Upper lobe of left lung (tissue), 6 donors: ENCODE data around the gene PARD6B. TPM values are rescaled to one million over a fixed set of nuclear protein-coding genes. Genes with fewer than 3 reads are reported as not detected.
"Not testable (repeated sequence)": the region's sequence is repeated elsewhere in the genome, so short reads cannot be mapped to it uniquely, and the experiment has no call there.

Experiments
- ATAC-seq, 2 donors: fragments of 200-7000 bp; cut with Tn5 transposase; one replicate each; pipeline ENCODE4 v1.9.1; 2022; ENCODE audit warnings: mild to moderate bottlenecking in 2 of 2, moderate library complexity in 2 of 2; ENCODE audit not compliant: low FRiP score in 2 of 2
- DNase-seq, 2 donors: peaks; one replicate each; pipeline ENCODE4 v3.0.0-alpha.2; 2019 to 2020
- H3K27ac ChIP-seq, 4 donors: fragments of 200-600 bp; sonication (generic); one replicate each; pipeline ENCODE4 v1.5.1; 2016 to 2019
- H3K27me3 ChIP-seq, 4 donors: fragments of 200-600 bp; sonication (generic); one replicate each; pipeline ENCODE4 v1.5.1; 2017 to 2019
- H3K36me3 ChIP-seq, 4 donors: fragments of 200-600 bp; sonication (generic); one replicate each; pipeline ENCODE4 v1.5.1; 2016 to 2019
- H3K4me1 ChIP-seq, 4 donors: fragments of 200-600 bp; sonication (generic); one replicate each; pipeline ENCODE4 v1.5.1; 2018 to 2019
- H3K4me3 ChIP-seq, 4 donors: fragments of 200-600 bp; sonication (generic); one replicate each; pipeline ENCODE4 v1.5.1; 2017 to 2019; ENCODE audit warnings: mild to moderate bottlenecking in 2 of 4, moderate library complexity in 1 of 4
- H3K9me3 ChIP-seq, 4 donors: fragments of 200-600 bp; sonication (generic); one replicate each; pipeline ENCODE4 v1.5.1; 2018 to 2019
- CTCF ChIP-seq, 6 experiments: fragments of 450-650 bp in 4 of 6; fragments of 200-600 bp in 2 of 6; sonication (generic) in 2 of 6; IDR thresholded peaks; one replicate each; pipeline ENCODE4 v1.5.1; 2016 to 2019; ENCODE audit warnings: antibody characterized with exemption in 6 of 6
- EP300 ChIP-seq, 4 donors: sonication (generic); formaldehyde crosslinking; IDR thresholded peaks; one replicate each; pipeline ENCODE4 v1.5.1; 2017; ENCODE audit warnings: antibody characterized with exemption in 4 of 4, control low read depth in 2 of 4
- POLR2A ChIP-seq, 4 donors: fragments of 450-650 bp; IDR thresholded peaks; one replicate each; pipeline ENCODE4 v1.5.1; 2016 to 2017; ENCODE audit warnings: antibody characterized with exemption in 4 of 4, mild to moderate bottlenecking in 2 of 4
- POLR2AphosphoS5 ChIP-seq, 2 donors: sonication (generic); formaldehyde crosslinking; IDR thresholded peaks; one replicate each; pipeline ENCODE4 v1.5.1; 2017; ENCODE audit warnings: antibody characterized with exemption in 2 of 2
- WGBS, 2 donors: methylation state at CpG; one replicate each; pipeline ENCODE4 v1.1.5; 2017 to 2018; 5-methylcytosine and 5-hydroxymethylcytosine counted together
- total RNA-seq, 6 donors: library from RNA; depleted of rRNA in 4 of 6; stranded (reverse); fragments of >200 nt in 4 of 6; gene quantifications; one replicate each; pipeline versions ENCODE4 v1.1.0 to v1.2.1, GENCODE V29; 2016 to 2021
- donor health status: DM: no; HTN: no; CAD: no; lungs with moderate emphysema.
- donor health status: DM: no; HTN: yes; CAD: no; lungs with severe emphysema.

Gene PARD6B
- total RNA-seq, 6 donors from 2014 or later, result 7.3 to 56.4 (median 43.4) TPM

GRCh38 chr20:50771419-50772080 is 40.2 kb downstream of the PARD6B start:
- WGBS, 2 donors, result 83 to 89% methylated on average over 2 to 7 of the region's 8 CpGs
- H3K9me3 ChIP-seq, ATAC-seq, DNase-seq, H3K27ac ChIP-seq, H3K4me3 ChIP-seq, H3K36me3 ChIP-seq, H3K27me3 ChIP-seq: not testable (repeated sequence)
- peaks cover 0 to 11% (median 0%) of the 10 kb centered on the region in 4 donors for H3K4me1 ChIP-seq

GRCh38 chr20:50772420-50773185 is 41.2 kb downstream of the PARD6B start:
- no peak for DNase-seq

GRCh38 chr20:50774515-50774914 is 43.1 kb downstream of the PARD6B start:
- DNase-seq, result no peak
- H3K27ac ChIP-seq, result no peak overlapping the region
- no peak overlapping the region for H3K4me3 ChIP-seq

More at GRCh38 chr20:50772420-50773185, 41.2 kb downstream of the PARD6B start:
- H3K4me3 ChIP-seq, result no peak overlapping the region
- 70 to 76% methylated on average over 5 of the region's 5 CpGs for WGBS, 2 donors
- H3K4me1 ChIP-seq, result peaks cover 0 to 3% (median 0%) of the 10 kb centered on the region in 4 donors
- ATAC-seq, result no peak
- H3K9me3 ChIP-seq, result no peaks in the 10 kb centered on the region
- no peaks in the 10 kb centered on the region for H3K27me3 ChIP-seq
- H3K36me3 ChIP-seq, result no peaks in the 10 kb centered on the region
- H3K27ac ChIP-seq, result no peak overlapping the region
- TF ChIP-seq EP300 (IDR thresholded peaks at IDR 0.05), result no peak
- no peak for TF ChIP-seq CTCF (IDR thresholded peaks at IDR 0.05)
- no peak for TF ChIP-seq POLR2A (IDR thresholded peaks at IDR 0.05)

GRCh38 chr20:50776122-50776817 is 44.9 kb downstream of the PARD6B start:
- DNase-seq (no peak), ATAC-seq (no peak)
- Histone ChIP-seq H3K9me3 (no peaks in the 10 kb centered on the region), H3K4me1 (no peaks in the 10 kb centered on the region), H3K4me3 (no peak overlapping the region), H3K36me3 (no peaks in the 10 kb centered on the region), H3K27me3 (no peaks in the 10 kb centered on the region), H3K27ac (no peak overlapping the region)
- WGBS, 2 donors, result 74 to 75% methylated on average over 8 of the region's 8 CpGs
- TF ChIP-seq POLR2A (IDR thresholded peaks at IDR 0.05) (no peak), CTCF (IDR thresholded peaks at IDR 0.05) (no peak), POLR2AphosphoS5 (IDR thresholded peaks at IDR 0.05) (no peak), EP300 (IDR thresholded peaks at IDR 0.05) (no peak)

More at GRCh38 chr20:50774515-50774914, 43.1 kb downstream of the PARD6B start:
- no peaks in the 10 kb centered on the region for H3K9me3 ChIP-seq
- no peaks in the 10 kb centered on the region for H3K36me3 ChIP-seq
- no peak for ATAC-seq
- no peaks in the 10 kb centered on the region for H3K4me1 ChIP-seq
- no peak for TF ChIP-seq CTCF (IDR thresholded peaks at IDR 0.05)
- TF ChIP-seq EP300 (IDR thresholded peaks at IDR 0.05), result no peak
- no peak for TF ChIP-seq POLR2A (IDR thresholded peaks at IDR 0.05)
- TF ChIP-seq POLR2AphosphoS5 (IDR thresholded peaks at IDR 0.05), result no peak
- WGBS, 2 donors, result 71 to 81% methylated on average over 3 of the region's 3 CpGs
- H3K27me3 ChIP-seq, result no peaks in the 10 kb centered on the region

GRCh38 chr20:50777373-50777772 is 46.0 kb downstream of the PARD6B start:
- ATAC-seq (no peak), DNase-seq (no peak)
- Histone ChIP-seq H3K9me3 (no peaks in the 10 kb centered on the region), H3K36me3 (no peaks in the 10 kb centered on the region), H3K4me1 (no peaks in the 10 kb centered on the region), H3K27me3 (no peaks in the 10 kb centered on the region), H3K4me3 (no peak overlapping the region), H3K27ac (no peak overlapping the region)
- no peak for TF ChIP-seq CTCF (IDR thresholded peaks at IDR 0.05)
- no peak for TF ChIP-seq EP300 (IDR thresholded peaks at IDR 0.05)
- TF ChIP-seq POLR2AphosphoS5 (IDR thresholded peaks at IDR 0.05), result no peak
- no peak for TF ChIP-seq POLR2A (IDR thresholded peaks at IDR 0.05)
- WGBS, 2 donors, result 63 to 67% methylated on average over 2 of the region's 2 CpGs

GRCh38 chr20:50778994-50779393 is 47.6 kb downstream of the PARD6B start:
- H3K9me3 ChIP-seq, H3K27me3 ChIP-seq, H3K4me3 ChIP-seq, H3K27ac ChIP-seq, DNase-seq, H3K4me1 ChIP-seq, ATAC-seq, H3K36me3 ChIP-seq: not testable (repeated sequence)
- WGBS, 2 donors, result 92 to 95% methylated on average over 8 of the region's 8 CpGs
